Effector memory CD4-positive, alpha-beta T cell (primary cell): ENCODE results near the gene IPO4.

Source experiments
- DNase-seq, 3 donors: peaks; one replicate each; pipeline ENCODE4 v3.0.0-alpha.2; 2020
- H3K27ac ChIP-seq: 2 replicates; pipeline ENCODE4 v1.7.0; 2013; ENCODE audit warnings: mild to moderate bottlenecking, low read length, moderate library complexity; ENCODE audit not compliant: insufficient read depth, poor library complexity, severe bottlenecking
- H3K27me3 ChIP-seq: replicated peaks from 2 replicates; pipeline ENCODE4 v1.7.0; 2013; ENCODE audit warnings: mild to moderate bottlenecking, low read length; ENCODE audit not compliant: insufficient read depth, control insufficient read depth, poor library complexity, severe bottlenecking
- H3K36me3 ChIP-seq: 2 replicates; pipeline ENCODE4 v1.7.0; 2013; ENCODE audit warnings: mild to moderate bottlenecking, low read length, moderate library complexity; ENCODE audit not compliant: control insufficient read depth, insufficient read depth
- H3K4me1 ChIP-seq: 2 replicates; pipeline ENCODE4 v1.7.0; 2013; ENCODE audit warnings: low read length, mild to moderate bottlenecking; ENCODE audit not compliant: control insufficient read depth, insufficient read depth, poor library complexity, severe bottlenecking
- H3K4me3 ChIP-seq: 2 replicates; pipeline ENCODE4 v1.7.0; 2013; ENCODE audit warnings: low read length, low read depth, mild to moderate bottlenecking; ENCODE audit not compliant: insufficient read depth, poor library complexity, severe bottlenecking
- H3K9me3 ChIP-seq: 2 replicates; pipeline ENCODE4 v1.7.0; 2013; ENCODE audit warnings: mild to moderate bottlenecking, low read length, moderate library complexity; ENCODE audit not compliant: control insufficient read depth

IPO4 gene

GRCh38 chr14:24172871-24173281, 15.7 kb downstream of the IPO4 start:
- no peak for DNase-seq
- Histone ChIP-seq H3K36me3 (peaks cover 19% of the 10 kb centered on the region), H3K27ac (no peak overlapping the region), H3K4me1 (peaks cover 8% of the 10 kb centered on the region), H3K9me3 (no peaks in the 10 kb centered on the region), H3K27me3 (no peaks in the 10 kb centered on the region), H3K4me3 (no peak overlapping the region)

- peak overlapping the region; percentile 49 for H3K27ac ChIP-seq
- H3K9me3 ChIP-seq = no peaks in the 10 kb centered on the region
- peaks cover 14% of the 10 kb centered on the region for H3K36me3 ChIP-seq
- DNase-seq = no peak
- H3K4me3 ChIP-seq = no peak overlapping the region
- H3K4me1 ChIP-seq = peaks cover 8% of the 10 kb centered on the region
- no peaks in the 10 kb centered on the region for H3K27me3 ChIP-seq
Observed at GRCh38 chr14:24172261-24172860, 16.3 kb downstream of the IPO4 start.

GRCh38 chr14:24171422-24172260, 17.0 kb downstream of the IPO4 start, which contains the start of gene REC8:
Gene REC8 (plus strand): TSS chr14:24172080. CDS start chr14:24172553, 473 bp downstream.
- Histone ChIP-seq H3K36me3 (peaks cover 11% of the 10 kb centered on the region), H3K4me3 (peak within 1 kb of the TSS; percentile 18), H3K4me1 (peaks cover 8% of the 10 kb centered on the region), H3K9me3 (no peaks in the 10 kb centered on the region), H3K27ac (peak within 1 kb of the TSS; percentile 49), H3K27me3 (no peaks in the 10 kb centered on the region)
- peak; percentile 60 to 72 (median 63) for DNase-seq

GRCh38 chr14:24167469-24168114, 21.0 kb downstream of the IPO4 start:
- no peaks in the 10 kb centered on the region for H3K9me3 ChIP-seq
- H3K4me3 ChIP-seq = no peak overlapping the region
- no peaks in the 10 kb centered on the region for H3K27me3 ChIP-seq
- peaks cover 22% of the 10 kb centered on the region for H3K4me1 ChIP-seq
- H3K27ac ChIP-seq = no peak overlapping the region
- peaks cover 43% of the 10 kb centered on the region for H3K36me3 ChIP-seq
- no peak for DNase-seq

GRCh38 chr14:24165785-24166184, 22.8 kb downstream of the IPO4 start:
- Histone ChIP-seq H3K9me3 (no peaks in the 10 kb centered on the region), H3K4me3 (no peak overlapping the region), H3K27me3 (no peaks in the 10 kb centered on the region), H3K36me3 (peaks cover 43% of the 10 kb centered on the region), H3K27ac (no peak overlapping the region), H3K4me1 (peaks cover 23% of the 10 kb centered on the region)
- DNase-seq = no peak

- no peak overlapping the region for H3K27ac ChIP-seq
- peaks cover 54% of the 10 kb centered on the region for H3K36me3 ChIP-seq
- peaks cover 24% of the 10 kb centered on the region for H3K4me1 ChIP-seq
- H3K4me3 ChIP-seq = no peak overlapping the region
- H3K27me3 ChIP-seq = no peaks in the 10 kb centered on the region
- DNase-seq = no peak
- no peaks in the 10 kb centered on the region for H3K9me3 ChIP-seq
Observed at GRCh38 chr14:24164518-24164991, 24.1 kb downstream of the IPO4 start.

- peak overlapping the region; percentile 88 for H3K4me3 ChIP-seq
- DNase-seq = no peak
- peak overlapping the region; percentile 97 for H3K27ac ChIP-seq
- H3K27me3 ChIP-seq = no peaks in the 10 kb centered on the region
- H3K9me3 ChIP-seq = no peaks in the 10 kb centered on the region
- peaks cover 24% of the 10 kb centered on the region for H3K4me1 ChIP-seq
- peaks cover 69% of the 10 kb centered on the region for H3K36me3 ChIP-seq
Observed at GRCh38 chr14:24162093-24162492, 26.5 kb downstream of the IPO4 start.

GRCh38 chr14:24160850-24161804, 27.5 kb downstream of the IPO4 start, which contains the start of gene IRF9:
Gene IRF9 (plus strand): TSS chr14:24161265. CDS start chr14:24162145, 880 bp downstream.
- Histone ChIP-seq H3K36me3 (peaks cover 67% of the 10 kb centered on the region), H3K4me3 (peak within 1 kb of the TSS; percentile 88), H3K27ac (peak within 1 kb of the TSS; percentile 97), H3K27me3 (no peaks in the 10 kb centered on the region), H3K9me3 (no peaks in the 10 kb centered on the region), H3K4me1 (peaks cover 24% of the 10 kb centered on the region)
- peak; percentile 94 to 95 (median 95) for DNase-seq

GRCh38 chr14:24160499-24160849, 28.1 kb downstream of the IPO4 start:
- Histone ChIP-seq H3K27me3 (no peaks in the 10 kb centered on the region), H3K9me3 (no peaks in the 10 kb centered on the region), H3K4me3 (no peak overlapping the region), H3K27ac (peak overlapping the region; percentile 97), H3K36me3 (peaks cover 67% of the 10 kb centered on the region), H3K4me1 (peaks cover 24% of the 10 kb centered on the region)
- no peak for DNase-seq
